Esophagus squamous epithelium (tissue), 5 donors: ENCODE data around the gene RIMS4. TPM values are rescaled to one million over a fixed set of nuclear protein-coding genes. Genes with fewer than 3 reads are reported as not detected.

Source experiments
- DNase-seq: peaks from one replicate; lab custom pipeline; 2025; lab: John Stamatoyannopoulos, UW
- H3K27ac ChIP-seq, 4 donors: fragments of 200-600 bp; sonication (generic); one replicate each; pipeline ENCODE4 v1.5.1; 2016 to 2019; ENCODE audit warnings: mild to moderate bottlenecking in 1 of 4
- H3K27me3 ChIP-seq, 4 donors: fragments of 200-600 bp; sonication (generic); 1 replicate in 3 of 4; 2 replicates in 1 of 4; pipeline versions ENCODE4 v1.5.1 to v1.6.0; 2017 to 2021; ENCODE audit warnings: antibody characterized with exemption in 1 of 4
- H3K36me3 ChIP-seq, 3 donors: fragments of 200-600 bp; sonication (generic); one replicate each; pipeline ENCODE4 v1.5.1; 2016 to 2019
- H3K4me1 ChIP-seq, 3 donors: fragments of 200-600 bp; sonication (generic); one replicate each; pipeline ENCODE4 v1.5.1; 2017 to 2019
- H3K4me3 ChIP-seq, 4 donors: fragments of 200-600 bp; sonication (generic); 1 replicate in 3 of 4; 2 replicates in 1 of 4; pipeline ENCODE4 v1.5.1; 2016 to 2019; ENCODE audit warnings: mild to moderate bottlenecking in 2 of 4, moderate library complexity in 1 of 4
- H3K9me3 ChIP-seq, 3 donors: fragments of 200-600 bp; sonication (generic); one replicate each; pipeline ENCODE4 v1.5.1; 2016 to 2019
- CTCF ChIP-seq, 6 experiments: fragments of 450-650 bp in 4 of 6; fragments of 200-600 bp in 2 of 6; sonication (generic) in 2 of 6; IDR thresholded peaks; one replicate each; pipeline ENCODE4 v1.5.1; 2016 to 2019; ENCODE audit warnings: antibody characterized with exemption in 6 of 6, mild to moderate bottlenecking in 4 of 6, moderate library complexity in 4 of 6
- POLR2A ChIP-seq, 4 donors: fragments of 450-650 bp; IDR thresholded peaks; one replicate each; pipeline ENCODE4 v1.6.1; 2017; ENCODE audit warnings: antibody characterized with exemption in 4 of 4, mild to moderate bottlenecking in 4 of 4, moderate library complexity in 3 of 4
- WGBS, 2 donors: methylation state at CpG; one replicate each; pipeline ENCODE4 v1.1.5; 2018; 5-methylcytosine and 5-hydroxymethylcytosine counted together
- intact Hi-C: fragments of 100-400 bp; cut with DNase I; formaldehyde crosslinking; loops from one replicate; pipeline ENCODE4 v1.15.0; 2022
- total RNA-seq, 4 donors: library from RNA; depleted of rRNA; stranded (reverse); fragments of >200 nt; gene quantifications; one replicate each; pipeline ENCODE4 v1.1.0, GENCODE V29; 2016
- donor health status: DM: yes; HTN: yes; CAD: no.

The RIMS4 gene
- total RNA-seq, 4 donors from 2014 or later, result 0.32 to 1.7 TPM; not detected in 2

DNA sequence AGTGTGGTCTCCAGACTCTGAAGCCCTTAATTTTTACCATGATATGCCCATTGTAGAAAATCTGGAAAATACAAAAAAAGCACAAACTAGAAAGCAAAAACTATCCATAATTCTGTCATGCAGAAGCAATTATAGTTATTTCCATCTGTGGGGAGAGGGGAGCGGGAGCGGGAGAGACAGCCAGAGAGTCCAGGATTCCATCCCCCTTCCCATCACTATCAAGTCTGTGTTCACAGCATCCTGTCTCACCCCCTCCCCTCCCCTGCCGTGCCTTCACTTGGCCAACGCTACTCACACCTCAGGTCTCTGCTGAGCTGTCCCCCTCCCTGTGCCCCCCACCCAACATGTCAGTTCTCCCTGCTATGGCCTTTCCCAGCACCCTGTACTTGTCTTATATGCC lies 14.5 kb downstream of the RIMS4 start:
- no peak for DNase-seq
- Histone ChIP-seq H3K27me3 (peaks cover 0 to 31% (median 0%) of the 10 kb centered on the region in 4 donors), H3K4me3 (no peak overlapping the region), H3K36me3 (no peaks in the 10 kb centered on the region), H3K4me1 (no peaks in the 10 kb centered on the region), H3K27ac (no peak overlapping the region), H3K9me3 (no peaks in the 10 kb centered on the region)
- WGBS, 2 donors, result 38 to 40% methylated on average over 4 of the region's 4 CpGs
- intact Hi-C loops, result no loop called here
- TF ChIP-seq CTCF (IDR thresholded peaks at IDR 0.05), result no peak
- TF ChIP-seq POLR2A (IDR thresholded peaks at IDR 0.05), result no peak

DNA sequence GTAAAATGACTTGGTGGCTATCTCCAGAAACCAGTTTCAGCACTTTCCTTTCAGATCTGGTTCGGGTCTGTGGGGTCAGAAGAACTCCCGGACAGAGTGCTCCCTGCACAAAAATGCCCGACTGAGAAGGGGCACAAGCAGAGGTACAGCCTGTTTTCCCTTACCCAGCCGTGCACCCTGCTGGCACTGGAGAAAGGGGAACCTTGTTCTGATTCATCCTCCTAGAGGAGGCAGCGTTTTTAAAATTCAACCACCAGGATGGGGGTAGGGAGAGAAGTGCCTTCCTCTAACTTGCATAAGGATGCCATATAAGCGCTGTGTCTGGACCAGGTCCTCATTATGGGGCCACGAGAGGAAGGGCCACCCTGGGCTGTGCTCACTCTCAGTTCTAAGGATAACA lies 17.6 kb downstream of the RIMS4 start:
- Histone ChIP-seq H3K9me3 (no peaks in the 10 kb centered on the region), H3K27ac (no peak overlapping the region), H3K4me1 (no peaks in the 10 kb centered on the region), H3K4me3 (no peak overlapping the region), H3K36me3 (no peaks in the 10 kb centered on the region), H3K27me3 (peaks cover 0 to 49% (median 0%) of the 10 kb centered on the region in 4 donors)
- no peak for TF ChIP-seq CTCF (IDR thresholded peaks at IDR 0.05)
- no peak for TF ChIP-seq POLR2A (IDR thresholded peaks at IDR 0.05)
- 59 to 69% methylated on average over 7 of the region's 7 CpGs for WGBS, 2 donors
- intact Hi-C loops, result no loop called here
- no peak for DNase-seq

GRCh38 chr20:44790638-44791393 lies 19.5 kb downstream of the RIMS4 start:
- no peaks in the 10 kb centered on the region for H3K36me3 ChIP-seq
- no peaks in the 10 kb centered on the region for H3K4me1 ChIP-seq
- H3K9me3 ChIP-seq, result no peaks in the 10 kb centered on the region
- no peak overlapping the region for H3K27ac ChIP-seq
- intact Hi-C loops, result no loop called here
- WGBS, 2 donors, result 76 to 81% methylated on average over 10 to 11 of the region's 11 CpGs
- no peak for TF ChIP-seq POLR2A (IDR thresholded peaks at IDR 0.05)
- TF ChIP-seq CTCF (IDR thresholded peaks at IDR 0.05), result no peak
- peaks cover 0 to 52% (median 0%) of the 10 kb centered on the region in 4 donors for H3K27me3 ChIP-seq
- DNase-seq, result no peak
- H3K4me3 ChIP-seq, result no peak overlapping the region

DNA sequence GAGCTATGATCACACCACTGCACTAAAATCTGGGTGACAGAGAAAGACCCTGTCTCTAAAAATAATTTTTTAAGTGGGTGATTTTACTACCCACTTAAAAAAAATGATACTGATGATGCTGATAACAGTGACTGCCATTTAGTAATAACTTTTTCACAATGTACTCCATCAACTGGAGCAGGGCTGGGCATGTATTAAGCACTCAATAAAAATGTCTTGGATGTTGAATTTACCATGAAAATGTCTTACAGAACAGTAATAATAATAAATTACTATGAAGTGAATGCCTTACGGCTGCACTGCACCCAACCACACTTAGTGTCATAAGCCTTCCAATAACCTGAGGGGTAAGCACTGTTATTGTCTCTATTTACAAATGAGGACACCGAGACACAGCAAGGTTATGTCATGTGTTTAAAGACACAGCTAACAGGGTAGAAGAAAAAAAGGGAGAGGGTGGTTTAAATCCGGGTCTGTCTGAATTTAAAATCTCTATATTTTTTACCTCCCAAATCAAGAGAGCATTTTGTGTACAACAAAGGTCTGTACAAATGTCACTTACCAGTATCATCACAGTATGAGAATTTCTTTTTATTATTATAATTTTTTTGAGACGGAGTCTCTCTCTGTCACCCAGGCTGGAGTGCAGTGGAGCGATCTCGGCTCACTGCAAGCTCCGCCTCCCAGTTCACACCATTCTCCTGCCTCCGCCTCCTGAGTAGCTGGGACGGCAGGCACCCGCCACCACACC lies 21.5 kb downstream of the RIMS4 start:
- H3K4me1 ChIP-seq, result no peaks in the 10 kb centered on the region
- no peak for DNase-seq
- 71 to 81% methylated on average over 10 of the region's 10 CpGs for WGBS, 2 donors
- H3K27ac ChIP-seq, result no peak overlapping the region
- no peak overlapping the region for H3K4me3 ChIP-seq
- H3K9me3 ChIP-seq, result no peaks in the 10 kb centered on the region
- intact Hi-C loops, result no loop called here
- peaks cover 0 to 42% (median 0%) of the 10 kb centered on the region in 4 donors for H3K27me3 ChIP-seq
- no peaks in the 10 kb centered on the region for H3K36me3 ChIP-seq
- TF ChIP-seq CTCF (IDR thresholded peaks at IDR 0.05) (no peak), POLR2A (IDR thresholded peaks at IDR 0.05) (no peak)

DNA sequence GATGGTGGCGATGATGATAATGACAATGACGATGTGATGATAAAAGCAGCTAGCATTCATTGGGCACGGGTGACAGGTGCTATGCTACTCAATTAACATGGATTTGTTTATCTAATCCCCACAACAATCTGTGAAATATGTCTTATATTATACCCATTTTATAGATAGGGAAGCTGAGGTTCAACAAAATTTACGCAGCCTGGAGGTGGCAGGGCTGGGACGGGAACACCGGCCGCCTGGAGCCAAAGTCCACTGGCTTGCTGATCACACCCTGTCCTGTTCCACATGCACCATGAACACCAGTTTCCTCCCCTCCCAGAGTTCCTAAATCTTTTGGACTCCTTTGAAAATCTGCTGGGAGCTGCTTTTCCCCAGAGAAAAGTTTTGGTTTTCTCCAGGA lies 23.0 kb downstream of the RIMS4 start:
- Histone ChIP-seq H3K27ac (no peak overlapping the region), H3K9me3 (no peaks in the 10 kb centered on the region), H3K4me3 (no peak overlapping the region), H3K4me1 (no peaks in the 10 kb centered on the region), H3K36me3 (no peaks in the 10 kb centered on the region), H3K27me3 (peaks cover 0 to 45% (median 0%) of the 10 kb centered on the region in 4 donors)
- TF ChIP-seq POLR2A (IDR thresholded peaks at IDR 0.05), result no peak
- no peak for TF ChIP-seq CTCF (IDR thresholded peaks at IDR 0.05)
- intact Hi-C loops, result no loop called here
- WGBS, 2 donors, result 86 to 89% methylated on average over 7 of the region's 7 CpGs
- no peak for DNase-seq
